GM19238 (cell line): ENCODE measurements around the gene ALDH8A1.

ENCODE experiments used
- DNase-seq: peaks from one replicate; pipeline ENCODE4 v3.0.0; 2011; ENCODE audit warnings: low spot score; ENCODE audit not compliant: insufficient read length

ALDH8A1 gene, protein sequence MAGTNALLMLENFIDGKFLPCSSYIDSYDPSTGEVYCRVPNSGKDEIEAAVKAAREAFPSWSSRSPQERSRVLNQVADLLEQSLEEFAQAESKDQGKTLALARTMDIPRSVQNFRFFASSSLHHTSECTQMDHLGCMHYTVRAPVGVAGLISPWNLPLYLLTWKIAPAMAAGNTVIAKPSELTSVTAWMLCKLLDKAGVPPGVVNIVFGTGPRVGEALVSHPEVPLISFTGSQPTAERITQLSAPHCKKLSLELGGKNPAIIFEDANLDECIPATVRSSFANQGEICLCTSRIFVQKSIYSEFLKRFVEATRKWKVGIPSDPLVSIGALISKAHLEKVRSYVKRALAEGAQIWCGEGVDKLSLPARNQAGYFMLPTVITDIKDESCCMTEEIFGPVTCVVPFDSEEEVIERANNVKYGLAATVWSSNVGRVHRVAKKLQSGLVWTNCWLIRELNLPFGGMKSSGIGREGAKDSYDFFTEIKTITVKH

DNA sequence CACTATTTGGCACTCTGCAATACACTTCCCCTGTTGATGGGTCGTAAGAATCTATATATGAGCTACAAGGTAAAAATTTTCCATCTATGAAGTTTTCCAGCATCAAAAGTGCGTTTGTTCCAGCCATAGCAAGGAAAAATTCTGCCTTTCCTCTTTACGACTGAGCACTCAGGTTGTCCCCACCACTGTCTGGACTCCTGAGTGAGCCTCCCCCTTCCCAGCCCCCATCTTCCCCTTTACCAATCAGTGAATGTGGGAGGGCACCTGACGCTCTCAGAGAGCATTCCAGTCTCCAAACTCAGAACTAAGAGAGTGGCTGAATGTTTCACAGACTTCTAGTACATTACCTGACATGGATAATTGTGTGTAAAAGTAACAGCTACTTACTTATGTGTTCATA lies at the start of gene ALDH8A1:
Gene ALDH8A1, minus strand, starts transcription at position 175 of the 400 bp plus-strand sequence. Its CDS starts 48 bp downstream, at position 127.
- no peak for DNase-seq

DNA sequence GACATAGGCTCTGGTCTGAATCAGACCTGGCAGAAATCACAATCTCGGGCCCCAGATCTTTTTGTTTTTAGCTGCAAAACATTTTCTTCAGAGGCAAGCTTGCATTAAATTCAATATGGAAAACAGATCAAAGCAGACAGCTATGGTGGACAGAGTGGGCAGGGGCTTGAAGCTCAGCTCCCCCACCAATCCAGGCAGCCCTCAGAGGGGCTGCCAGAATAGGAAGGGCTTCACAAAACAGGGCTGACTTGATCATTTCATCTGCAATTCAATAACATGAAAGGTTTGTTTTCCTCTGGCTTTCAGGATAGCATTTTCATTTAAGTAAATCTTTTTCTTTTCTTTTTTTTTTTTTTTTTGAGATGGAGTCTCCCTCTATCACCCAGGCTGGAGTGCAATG lies 49.2 kb upstream of the ALDH8A1 start:
- no peak for DNase-seq

DNA sequence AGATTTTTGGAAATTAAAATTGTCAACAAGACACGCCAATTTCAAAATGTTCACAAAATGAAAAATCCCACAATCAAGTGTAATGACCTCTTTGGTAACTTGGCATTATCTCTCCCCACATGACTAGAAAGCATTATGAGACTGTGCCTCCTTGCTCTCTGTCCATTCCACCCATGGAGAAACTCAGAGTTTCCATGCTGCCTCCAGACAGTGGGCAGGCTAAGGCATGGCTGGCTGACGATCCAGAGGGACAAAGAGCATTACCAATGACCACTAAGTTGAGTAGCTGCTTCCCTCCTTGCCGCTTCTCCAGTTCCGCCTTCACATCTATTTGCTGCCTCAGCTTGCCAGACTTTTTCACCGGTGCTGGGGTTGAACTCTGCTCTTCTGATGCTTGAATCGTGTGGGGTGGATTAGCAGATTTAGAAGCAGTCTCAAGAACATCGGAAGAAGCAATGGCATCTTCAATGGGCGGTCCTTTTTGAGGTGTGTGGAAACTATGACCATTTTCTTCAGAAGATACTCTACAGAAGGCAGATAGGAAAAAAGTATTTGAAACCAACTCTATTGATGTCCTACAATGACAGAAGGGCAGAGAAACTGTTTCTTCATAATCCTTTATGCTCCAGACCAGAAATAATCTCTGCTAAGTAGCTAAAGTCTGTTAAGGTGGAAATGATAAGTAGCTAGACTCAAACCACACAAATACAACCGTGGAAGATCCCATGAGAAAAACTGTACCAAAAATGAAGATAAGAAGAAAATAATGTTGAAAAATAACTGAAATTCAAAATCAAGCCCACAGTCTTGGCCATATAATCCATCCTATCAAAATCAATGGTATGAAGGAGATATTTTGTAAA lies 47.5 kb upstream of the ALDH8A1 start:
- no peak for DNase-seq

DNA sequence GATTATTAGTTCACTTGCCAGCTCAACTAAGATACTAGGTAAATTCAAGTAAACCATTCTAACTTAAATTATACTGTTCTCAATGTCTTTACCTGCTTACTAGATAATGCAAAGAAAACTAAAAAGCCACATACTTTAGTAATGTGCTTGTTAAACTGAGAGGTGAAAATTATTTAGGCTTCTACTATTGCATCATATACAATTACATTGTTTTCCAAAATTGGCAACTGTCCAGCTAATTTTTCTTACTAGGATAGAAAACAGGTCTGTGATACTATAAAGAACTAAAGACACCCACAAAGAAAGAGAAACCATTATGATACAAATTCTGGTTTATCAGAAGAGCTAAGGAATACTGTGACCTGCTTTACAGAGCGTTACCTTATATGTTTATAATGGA lies 45.6 kb upstream of the ALDH8A1 start:
- DNase-seq = no peak

DNA sequence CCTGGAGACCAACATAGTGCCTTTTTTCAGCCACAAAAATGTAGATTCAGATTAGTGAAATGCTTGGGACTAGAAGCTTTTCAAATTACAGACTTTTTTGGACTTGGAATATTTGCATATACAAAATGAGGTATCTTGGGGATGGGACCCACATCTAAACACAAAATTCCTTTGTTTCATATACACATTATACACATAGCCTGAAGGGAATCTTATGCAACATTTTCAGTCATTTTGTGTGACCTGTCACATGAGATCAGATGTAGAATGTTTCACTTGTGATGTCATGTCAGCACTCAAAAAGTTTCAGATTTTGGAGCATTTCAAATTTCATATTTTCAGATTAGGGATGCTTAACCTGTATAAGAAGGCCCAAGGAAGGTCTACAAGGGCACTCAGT lies 44.5 kb upstream of the ALDH8A1 start:
- DNase-seq = no peak

DNA sequence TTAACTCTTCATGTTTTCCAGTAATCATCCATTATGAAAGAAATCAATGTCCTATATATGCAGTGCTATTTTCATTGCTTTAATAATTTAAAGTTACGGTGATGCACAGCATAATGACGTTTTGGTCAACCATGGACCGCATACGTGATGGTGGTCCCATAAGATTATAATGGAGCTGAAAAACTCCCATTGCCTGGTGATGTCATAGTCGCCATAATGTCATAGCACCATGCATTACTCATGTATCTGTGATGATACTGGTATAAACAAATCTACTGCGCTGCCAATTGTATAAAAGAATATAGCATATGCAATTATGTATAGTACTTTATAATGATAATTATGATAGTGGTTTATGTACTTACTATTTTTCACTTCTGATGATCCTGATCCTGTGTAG lies 42.3 kb upstream of the ALDH8A1 start:
- DNase-seq = no peak

DNA sequence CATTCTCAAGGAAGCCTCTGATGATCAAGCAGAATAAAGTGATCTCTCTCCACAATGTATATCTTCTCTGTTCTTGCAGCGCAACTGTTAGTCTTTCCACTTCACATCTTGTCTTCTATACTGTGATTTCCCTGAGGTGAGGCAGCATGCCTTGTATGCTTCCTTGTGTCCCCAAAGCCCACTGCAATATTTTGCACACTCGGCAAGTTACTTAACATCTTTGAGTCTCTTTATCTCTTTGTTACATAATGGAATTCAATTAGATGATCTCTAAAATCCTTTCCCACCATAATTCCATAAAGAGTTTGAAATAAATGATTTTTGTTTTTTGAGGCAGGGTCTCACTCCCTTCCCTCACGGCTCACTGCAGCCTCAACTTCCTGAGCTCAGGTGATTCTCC lies 40.4 kb upstream of the ALDH8A1 start:
- no peak for DNase-seq

DNA sequence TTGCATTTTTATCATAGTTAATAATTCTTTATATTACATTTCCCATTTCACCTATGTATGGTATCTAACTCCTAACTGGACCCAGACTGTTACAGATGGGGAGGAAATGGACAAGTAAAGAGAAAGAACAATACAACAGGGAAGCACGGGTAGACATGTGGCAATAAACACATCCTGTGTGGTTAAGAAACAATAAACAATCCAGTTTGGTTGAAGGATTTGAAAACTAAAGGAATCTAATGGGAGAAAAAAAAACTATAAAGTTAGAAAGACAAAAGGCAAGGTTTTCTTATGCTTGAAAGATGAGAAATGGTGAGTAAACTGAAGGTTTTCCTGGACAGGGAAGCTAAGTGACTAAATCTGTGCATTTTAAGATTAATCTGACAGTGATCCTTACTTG lies 34.9 kb upstream of the ALDH8A1 start:
- DNase-seq = no peak

DNA sequence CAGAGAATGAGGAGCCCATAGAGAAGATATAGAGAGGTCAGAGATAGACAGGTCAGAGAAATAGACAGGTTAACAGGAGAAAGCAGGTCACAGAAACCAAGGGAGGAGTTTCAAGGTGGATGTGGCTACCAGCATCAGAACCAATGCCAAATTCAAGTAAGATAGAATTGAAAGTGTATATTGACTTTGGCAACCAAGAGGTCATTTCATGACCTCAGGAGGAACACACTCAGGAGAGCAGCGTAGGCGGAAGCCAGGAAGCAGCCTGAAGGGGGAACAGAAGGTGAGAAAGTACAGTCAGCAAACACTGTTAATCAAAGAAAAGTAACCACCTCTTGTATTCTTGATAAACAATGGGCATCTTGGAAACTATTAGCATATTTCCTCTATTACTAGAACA lies 33.9 kb upstream of the ALDH8A1 start:
- no peak for DNase-seq

DNA sequence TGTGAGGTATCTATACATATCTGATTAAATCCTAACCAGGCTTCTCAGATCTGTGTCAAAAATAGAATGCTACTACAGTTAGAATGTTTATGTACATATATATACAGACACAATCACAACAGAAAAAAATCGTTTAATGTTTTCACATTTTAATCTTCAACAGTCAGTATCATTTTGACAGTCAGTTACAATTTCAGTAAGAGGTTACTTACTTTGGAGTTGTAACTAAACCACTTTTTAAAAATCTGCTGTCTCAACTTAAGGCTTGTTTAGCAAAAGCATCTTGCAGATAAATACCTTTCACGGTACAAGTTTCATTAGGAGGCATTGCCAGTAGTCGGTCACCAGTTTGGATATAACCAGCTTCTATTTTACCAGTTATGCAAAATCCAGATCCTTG lies 32.3 kb upstream of the ALDH8A1 start:
- no peak for DNase-seq

DNA sequence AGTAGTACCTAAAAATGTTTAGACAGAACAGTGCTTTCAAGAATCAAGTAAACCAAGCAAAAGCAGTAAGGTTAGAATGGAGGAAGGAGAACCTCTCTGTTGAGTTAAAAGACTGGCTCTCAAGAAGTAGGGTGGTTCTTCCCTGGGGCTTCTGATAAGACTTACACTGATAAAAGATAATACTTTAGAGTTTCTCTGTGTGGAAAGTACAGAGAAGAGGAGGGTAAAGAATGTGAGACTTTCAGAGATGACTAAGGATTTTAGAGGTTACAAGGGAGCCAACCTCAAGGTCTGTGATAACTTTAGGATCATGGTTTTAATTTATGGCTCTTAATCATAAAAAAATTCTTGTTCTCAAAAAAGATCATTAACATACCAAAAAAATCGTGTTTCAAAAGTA lies 30.9 kb upstream of the ALDH8A1 start:
- no peak for DNase-seq

DNA sequence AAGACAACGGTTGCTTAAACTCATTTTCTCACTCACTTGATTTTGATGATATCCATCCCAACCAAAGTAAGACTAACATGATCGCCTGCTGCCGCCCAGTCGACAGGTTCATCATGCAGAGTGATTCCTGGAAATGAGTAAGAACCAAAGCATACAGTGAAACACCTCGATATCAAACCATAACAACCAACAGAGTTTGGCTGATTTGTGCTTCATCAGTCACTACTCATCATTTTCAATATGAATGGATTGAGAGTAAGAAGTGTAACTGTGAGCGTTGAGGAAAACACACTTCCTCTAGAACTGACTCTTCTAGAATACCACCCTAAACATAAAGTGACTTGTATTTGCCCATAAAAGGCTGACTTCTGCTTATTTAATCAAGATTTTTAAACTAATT lies 29.2 kb upstream of the ALDH8A1 start:
- no peak for DNase-seq

DNA sequence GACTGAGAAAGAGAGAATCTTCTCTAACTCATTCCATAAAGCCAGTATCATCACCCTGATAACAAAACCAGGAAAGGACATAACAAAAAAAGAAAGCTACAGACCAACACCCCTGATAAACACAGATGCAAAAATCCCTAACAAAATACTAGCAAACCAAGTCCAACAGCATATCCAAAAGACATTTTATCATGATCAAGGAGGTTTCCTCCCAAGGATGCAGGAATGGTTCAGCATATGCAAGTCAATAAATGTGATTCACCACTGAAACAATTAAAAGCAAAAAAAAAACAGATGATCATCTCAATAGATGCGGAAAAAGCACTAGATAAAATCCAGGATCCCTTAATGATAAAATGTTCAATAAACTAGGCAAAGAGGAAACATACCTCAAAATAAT lies 24.5 kb upstream of the ALDH8A1 start:
- no peak for DNase-seq

DNA sequence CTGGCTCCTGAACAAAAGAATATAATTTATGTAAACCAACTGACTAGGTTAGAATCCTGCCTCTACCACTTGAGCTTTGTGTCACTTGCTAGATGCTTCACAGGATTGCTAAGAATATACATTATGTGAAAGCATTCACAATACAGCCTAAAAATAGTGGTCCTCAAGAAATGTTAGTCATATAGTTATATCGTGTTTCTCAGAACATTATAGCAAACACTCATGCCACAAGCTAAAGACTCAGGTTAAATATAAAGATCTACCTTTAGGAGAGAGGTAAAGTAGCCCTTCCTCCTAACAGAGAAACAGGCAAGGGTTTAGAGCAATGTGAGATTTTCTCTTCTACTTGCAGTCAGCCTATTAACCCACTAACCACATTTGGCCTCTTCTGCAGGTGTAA lies 17.8 kb upstream of the ALDH8A1 start:
- DNase-seq = no peak

DNA sequence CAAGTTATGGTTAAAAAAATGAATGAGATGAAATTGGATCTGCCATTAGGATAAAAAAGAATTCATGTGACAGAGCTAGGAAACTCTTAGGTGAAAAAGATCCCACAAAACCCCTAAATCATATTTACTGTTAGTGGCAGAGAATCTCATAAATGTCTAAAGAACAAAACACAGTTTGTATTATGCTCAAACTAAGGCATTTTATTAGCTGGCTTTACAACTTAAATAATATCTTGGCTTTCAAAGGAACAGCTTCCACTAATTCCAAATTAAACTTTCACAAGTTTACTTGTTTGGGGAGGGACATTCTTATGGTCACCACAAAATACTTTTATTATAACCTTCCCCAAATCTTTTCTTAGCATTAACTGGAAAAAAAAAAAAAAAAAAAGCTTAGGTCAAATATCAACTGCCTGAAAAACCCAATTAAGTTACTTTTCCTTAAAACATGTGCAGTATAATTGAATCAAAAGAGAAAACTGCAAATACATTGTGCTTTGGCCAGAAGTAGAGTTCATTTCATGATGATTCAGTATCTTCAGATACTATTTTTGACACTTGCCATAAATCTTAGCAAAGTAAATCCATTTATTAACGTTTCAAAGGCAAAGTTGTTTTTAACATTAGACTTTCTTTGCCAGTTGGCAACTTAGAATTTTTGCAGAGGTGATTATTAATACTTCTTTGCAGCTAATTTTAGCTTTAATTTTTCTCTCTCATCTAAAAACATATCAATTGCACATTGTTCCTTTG lies 14.7 kb upstream of the ALDH8A1 start:
- no peak for DNase-seq

DNA sequence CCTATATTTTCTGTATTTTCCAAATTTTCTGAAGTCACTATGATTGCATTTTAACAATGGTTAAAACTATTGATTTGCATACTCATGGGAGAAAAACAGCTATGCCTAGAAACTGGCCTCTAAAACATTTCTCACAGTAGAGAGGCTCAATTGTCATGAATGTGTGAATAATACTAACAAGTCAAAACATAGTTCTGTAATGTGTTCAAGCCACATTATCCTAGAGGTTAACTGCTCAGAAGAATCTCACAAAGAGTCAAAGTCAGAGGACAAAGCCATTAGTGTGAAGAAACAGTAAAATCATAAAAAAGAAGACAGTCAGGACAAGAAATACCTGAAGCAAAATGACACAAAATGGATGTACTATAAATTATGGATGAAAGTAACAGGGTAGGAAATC lies 12.5 kb upstream of the ALDH8A1 start:
- DNase-seq = no peak

DNA sequence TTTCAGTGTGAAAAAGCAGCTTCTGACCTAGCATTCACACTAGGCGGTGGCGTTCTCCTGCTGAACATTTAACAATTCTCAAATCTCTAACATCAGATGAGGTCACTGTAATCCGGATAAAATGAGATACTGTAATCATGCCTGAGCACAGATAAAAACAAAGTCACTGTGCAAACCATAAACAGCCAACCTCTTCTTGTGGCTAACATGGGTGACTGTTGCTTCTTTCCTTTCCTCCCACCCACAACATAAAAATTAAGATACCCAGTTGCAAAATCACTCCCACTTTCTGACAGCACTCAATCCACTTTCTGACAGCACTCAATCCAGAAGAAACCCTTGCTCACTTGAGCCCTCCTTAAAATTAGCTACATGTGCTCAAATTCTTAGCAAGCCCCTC lies 11.5 kb upstream of the ALDH8A1 start:
- no peak for DNase-seq

DNA sequence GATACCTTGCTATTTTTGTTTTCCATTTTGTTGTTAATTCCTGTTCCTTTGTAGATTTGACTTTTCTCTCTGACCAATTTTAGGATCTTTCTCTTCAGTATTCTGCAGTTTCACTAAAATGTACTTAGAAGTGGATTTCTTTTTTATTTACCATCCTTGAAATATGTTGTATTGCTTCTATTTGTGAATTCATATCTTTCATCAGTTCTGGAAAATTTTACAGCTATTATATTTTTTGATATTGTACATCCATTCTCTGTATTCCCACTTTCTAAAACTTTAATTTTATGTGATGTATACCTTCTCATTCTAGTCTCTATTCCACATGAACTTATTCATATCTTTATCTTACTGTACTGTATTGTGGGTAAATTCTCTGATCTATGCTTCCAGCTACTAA lies 9.7 kb upstream of the ALDH8A1 start:
- no peak for DNase-seq

DNA sequence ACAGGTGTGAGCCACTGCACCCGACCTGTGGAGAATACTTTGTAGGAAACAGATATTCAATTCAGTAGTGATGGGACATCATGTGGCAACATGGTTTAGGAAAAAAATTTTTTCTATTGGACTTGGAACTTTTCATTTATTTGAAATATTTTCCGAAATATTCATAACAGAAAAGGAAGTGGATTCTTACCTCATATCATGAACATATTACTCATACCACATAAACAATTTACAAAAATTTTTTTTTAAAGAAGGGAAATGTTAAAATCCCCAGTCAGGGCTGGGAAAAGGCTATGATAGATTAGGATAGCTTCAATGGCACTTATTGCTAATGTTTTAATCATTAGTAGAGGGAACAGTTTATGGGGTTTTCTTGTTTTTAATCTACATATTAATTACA lies 6.8 kb upstream of the ALDH8A1 start:
- DNase-seq = no peak

DNA sequence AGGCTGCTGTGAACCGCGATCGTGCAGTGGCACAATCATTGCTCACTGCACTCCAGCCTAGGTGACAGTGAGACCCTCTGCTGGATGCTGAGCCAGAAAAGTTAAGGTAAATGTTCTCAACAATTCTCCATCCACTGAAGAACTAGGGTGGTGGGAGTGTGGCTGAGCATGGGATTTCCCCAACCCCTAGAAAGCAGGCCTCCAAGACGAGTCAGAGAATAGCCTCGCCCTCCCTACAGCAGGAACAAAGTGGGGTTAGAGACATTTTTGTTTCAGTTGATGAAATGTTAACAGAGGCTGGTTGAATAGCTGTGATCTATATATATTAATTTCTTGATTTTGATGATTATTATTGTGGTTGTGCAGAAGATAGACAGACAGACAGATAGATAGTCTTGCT lies 6.1 kb upstream of the ALDH8A1 start:
- DNase-seq = no peak

DNA sequence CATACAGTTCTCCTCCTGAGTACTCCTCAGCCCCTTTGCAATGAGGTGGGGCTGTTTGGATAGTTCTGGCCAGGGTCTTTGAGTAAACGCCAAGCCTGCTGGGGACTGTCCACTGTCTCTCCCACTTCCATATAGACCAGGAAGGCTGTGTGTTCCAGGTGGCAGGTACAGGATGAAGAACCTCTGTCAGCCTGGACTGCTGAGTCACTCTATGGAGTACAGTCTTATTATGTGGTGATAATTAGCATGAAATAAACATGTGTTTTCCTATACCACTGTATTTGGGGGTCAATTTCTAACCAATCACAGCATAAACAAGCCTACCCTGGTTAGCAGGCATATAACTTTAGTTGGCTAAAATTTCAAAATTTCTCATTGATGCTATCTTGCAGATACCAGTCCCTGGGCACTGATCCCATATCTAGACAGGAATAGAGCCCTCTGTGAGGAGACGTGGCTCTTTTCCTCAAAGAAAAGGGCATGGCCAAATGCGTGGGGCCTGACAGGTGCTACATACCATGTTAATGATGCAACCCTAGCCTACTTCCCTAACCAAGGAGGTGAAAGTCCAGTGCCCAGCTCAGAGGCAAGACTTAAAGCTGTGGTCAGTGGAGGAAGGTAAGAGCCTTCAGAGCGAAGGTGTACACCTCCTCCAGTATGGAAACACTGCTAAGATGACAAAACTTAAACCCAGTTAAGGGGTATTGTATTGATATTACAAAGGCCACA lies 4.5 kb upstream of the ALDH8A1 start:
- no peak for DNase-seq
